ENCODE results near the gene LBHD2.

The LBHD2 gene

GRCh38 chr14:103091883-103092222 is 7.8 kb downstream of the LBHD2 start:
- no peak for DNase-seq

- no peak for DNase-seq
These were observed 9.9 kb downstream of the LBHD2 start for GRCh38 chr14:103093856-103094405.

- DNase-seq, result no peak
These were observed 10.6 kb downstream of the LBHD2 start, which contains the start of gene EXOC3L4 for GRCh38 chr14:103094406-103095209. TSS of gene EXOC3L4 (plus strand) at chr14:103094725. CDS start at chr14:103100220, 5,495 bp downstream.

- DNase-seq, result no peak
These were observed 11.3 kb downstream of the LBHD2 start for GRCh38 chr14:103095210-103095778.

- DNase-seq, result no peak
These were observed 12.4 kb downstream of the LBHD2 start for GRCh38 chr14:103096387-103096786.

GRCh38 chr14:103097244-103097993 is 13.4 kb downstream of the LBHD2 start:
- no peak for DNase-seq

- DNase-seq, result no peak
These were observed 14.3 kb downstream of the LBHD2 start for GRCh38 chr14:103097994-103098957.

GRCh38 chr14:103099081-103099732 is 15.2 kb downstream of the LBHD2 start:
- no peak for DNase-seq

GRCh38 chr14:103099733-103100280 is 15.8 kb downstream of the LBHD2 start:
- no peak for DNase-seq

GRCh38 chr14:103100281-103101121 is 16.5 kb downstream of the LBHD2 start:
- no peak for DNase-seq

- DNase-seq, result no peak
These were observed 17.4 kb downstream of the LBHD2 start for GRCh38 chr14:103101257-103101962.

- no peak for DNase-seq
These were observed 18.1 kb downstream of the LBHD2 start for GRCh38 chr14:103101963-103102688.

GRCh38 chr14:103102689-103103260 is 18.8 kb downstream of the LBHD2 start:
- DNase-seq, result no peak

- peak; percentile 87 for DNase-seq
These were observed 19.7 kb downstream of the LBHD2 start for GRCh38 chr14:103103461-103104388.

GRCh38 chr14:103104389-103104653 is 20.3 kb downstream of the LBHD2 start:
- DNase-seq, result peak; percentile 19

- peak; percentile 81 for DNase-seq
These were observed 20.8 kb downstream of the LBHD2 start for GRCh38 chr14:103104654-103105452.

GRCh38 chr14:103105580-103106150 is 21.7 kb downstream of the LBHD2 start:
- peak; percentile 96 for DNase-seq
